Osteoblast (primary cell): Measurements from ENCODE around the gene CCDC60. TPM values are rescaled to one million over a fixed set of nuclear protein-coding genes. Genes with fewer than 3 reads are reported as not detected.

Experiments
- DNase-seq: peaks from one replicate; pipeline ENCODE4 v3.0.0; 2011; ENCODE audit warnings: low spot score, mixed read lengths; ENCODE audit not compliant: insufficient read length; ENCODE audit errors: missing footprints
- H2AFZ ChIP-seq: 2 replicates; pipeline ENCODE4 v1.6.0; 2011; ENCODE audit warnings: mild to moderate bottlenecking, low read length
- H3K27ac ChIP-seq: 2 replicates; pipeline ENCODE4 v1.5.1; 2011; ENCODE audit warnings: mild to moderate bottlenecking, low read depth, low read length, moderate library complexity
- H3K27me3 ChIP-seq: 2 replicates; pipeline ENCODE4 v1.6.0; 2012; ENCODE audit warnings: mild to moderate bottlenecking, control low read depth, inconsistent platforms, low read length, moderate library complexity; ENCODE audit not compliant: insufficient read depth
- H3K36me3 ChIP-seq: 2 replicates; pipeline ENCODE4 v1.5.1; 2011; ENCODE audit warnings: mild to moderate bottlenecking, low read length, control low read depth, moderate library complexity; ENCODE audit not compliant: insufficient read depth
- H3K4me1 ChIP-seq: 2 replicates; pipeline ENCODE4 v1.5.1; 2011; ENCODE audit warnings: mild to moderate bottlenecking, low read length, control low read depth, moderate library complexity; ENCODE audit not compliant: insufficient read depth
- H3K4me2 ChIP-seq: 2 replicates; pipeline ENCODE4 v1.6.0; 2011; ENCODE audit warnings: mild to moderate bottlenecking, low read length; ENCODE audit not compliant: insufficient read depth
- H3K4me3 ChIP-seq: fragments of 200-600 bp; sonication (generic); 3 replicates; pipeline ENCODE4 v1.5.1; 2012; ENCODE audit warnings: mild to moderate bottlenecking, low read length, inconsistent platforms; ENCODE audit not compliant: insufficient read depth
- H3K79me2 ChIP-seq: 2 replicates; pipeline ENCODE4 v1.6.0; 2012; ENCODE audit warnings: mild to moderate bottlenecking, low read length, control low read depth, inconsistent platforms; ENCODE audit not compliant: insufficient read depth
- H3K9me3 ChIP-seq: 2 replicates; pipeline ENCODE4 v1.5.1; 2011; ENCODE audit warnings: low read depth, low read length, control low read depth
- H4K20me1 ChIP-seq: 2 replicates; pipeline ENCODE4 v1.6.0; 2012; ENCODE audit warnings: mild to moderate bottlenecking, low read length, control low read depth; ENCODE audit not compliant: insufficient read depth
- CTCF ChIP-seq: IDR thresholded peaks from 2 replicates; pipeline ENCODE4 v1.5.1; 2011; ENCODE audit warnings: mild to moderate bottlenecking, low read depth, low read length, moderate library complexity; ENCODE audit errors: extremely low read depth
- total RNA-seq: library from RNA; depleted of rRNA; stranded (reverse); fragments of >200 nt; gene quantifications from 2 replicates; pipeline ENCODE4 v1.2.3, GENCODE V29; 2012

The CCDC60 gene
- total RNA-seq: not detected in 2 replicates

GRCh38 chr12:119334430-119335170, at the start of gene CCDC60:
Gene CCDC60 (plus strand): TSS chr12:119334729. CDS start chr12:119335177, 448 bp downstream.
- no peaks in the 10 kb centered on the region for H3K79me2 ChIP-seq
- H4K20me1 ChIP-seq: no peaks in the 10 kb centered on the region
- TF ChIP-seq CTCF: no peak
- no peaks in the 10 kb centered on the region for H3K36me3 ChIP-seq
- H3K4me1 ChIP-seq: no peaks in the 10 kb centered on the region
- no peak for DNase-seq
- H3K4me2 ChIP-seq: no peak within 1 kb of the TSS
- no peak within 1 kb of the TSS for H3K4me3 ChIP-seq
- no peak within 1 kb of the TSS for H2AFZ ChIP-seq
- no peak within 1 kb of the TSS for H3K27ac ChIP-seq
- H3K9me3 ChIP-seq: no peaks in the 10 kb centered on the region
- H3K27me3 ChIP-seq: no peaks in the 10 kb centered on the region

- Histone ChIP-seq H3K9me3 (no peaks in the 10 kb centered on the region), H4K20me1 (no peaks in the 10 kb centered on the region), H3K79me2 (no peaks in the 10 kb centered on the region), H3K4me3 (no peak overlapping the region), H3K27me3 (no peaks in the 10 kb centered on the region), H2AFZ (no peak overlapping the region), H3K4me2 (no peak overlapping the region), H3K4me1 (no peaks in the 10 kb centered on the region), H3K36me3 (no peaks in the 10 kb centered on the region), H3K27ac (no peak overlapping the region)
- TF ChIP-seq CTCF: no peak
- no peak for DNase-seq
These were observed 46.0 kb upstream of the CCDC60 start for GRCh38 chr12:119288576-119288975.

- no peak overlapping the region for H3K4me2 ChIP-seq
- H2AFZ ChIP-seq: no peak overlapping the region
- no peaks in the 10 kb centered on the region for H3K27me3 ChIP-seq
- no peak overlapping the region for H3K4me3 ChIP-seq
- H3K4me1 ChIP-seq: no peaks in the 10 kb centered on the region
- H3K79me2 ChIP-seq: no peaks in the 10 kb centered on the region
- peak; percentile 51 for DNase-seq
- no peaks in the 10 kb centered on the region for H3K9me3 ChIP-seq
- H4K20me1 ChIP-seq: no peaks in the 10 kb centered on the region
- TF ChIP-seq CTCF: no peak
- no peaks in the 10 kb centered on the region for H3K36me3 ChIP-seq
- no peak overlapping the region for H3K27ac ChIP-seq
These were observed 41.5 kb upstream of the CCDC60 start for GRCh38 chr12:119292893-119293630.

GRCh38 chr12:119294211-119294610, 40.3 kb upstream of the CCDC60 start:
- Histone ChIP-seq H3K4me2 (no peak overlapping the region), H3K79me2 (no peaks in the 10 kb centered on the region), H3K4me1 (no peaks in the 10 kb centered on the region), H3K27me3 (no peaks in the 10 kb centered on the region), H2AFZ (no peak overlapping the region), H3K27ac (no peak overlapping the region), H3K4me3 (no peak overlapping the region), H3K9me3 (no peaks in the 10 kb centered on the region), H3K36me3 (no peaks in the 10 kb centered on the region), H4K20me1 (no peaks in the 10 kb centered on the region)
- no peak for DNase-seq
- no peak for TF ChIP-seq CTCF
